ENCODE measurements around the gene PPFIA3.
"Not testable (repeated sequence)": the region's sequence is repeated elsewhere in the genome, so short reads cannot be mapped to it uniquely, and the experiment has no call there.

Gene PPFIA3

GRCh38 chr19:49142866-49143335, 23.6 kb downstream of the PPFIA3 start:
- Histone ChIP-seq H3K9me3 (ENCODE audit: control insufficient read depth, insufficient read depth, low read length) (no peaks in the 10 kb centered on the region), H3K36me3 (ENCODE audit: control insufficient read depth, insufficient read depth, low read length) (no peaks in the 10 kb centered on the region; the same call in 1 of the 2 replicates), H3K27ac (ENCODE audit: low read depth, low read length) (no peak overlapping the region), H3K4me1 (ENCODE audit: control insufficient read depth, insufficient read depth, low read length) (peaks cover 9% of the 10 kb centered on the region), H3K27me3 (ENCODE audit: control insufficient read depth, insufficient read depth, low read length) (no peaks in the 10 kb centered on the region), H3K4me3 (ENCODE audit: low read depth, low read length) (peak overlapping the region; percentile 73), H3K9ac (ENCODE audit: low read depth, low read length) (no peak overlapping the region)

GRCh38 chr19:49145573-49146407, 26.4 kb downstream of the PPFIA3 start:
- Histone ChIP-seq H3K4me3 (ENCODE audit: low read depth, low read length) (peak overlapping the region; percentile 57), H3K27ac (ENCODE audit: low read depth, low read length) (peak overlapping the region; percentile 46), H3K9me3 (ENCODE audit: control insufficient read depth, insufficient read depth, low read length) (no peaks in the 10 kb centered on the region), H3K36me3 (ENCODE audit: control insufficient read depth, insufficient read depth, low read length) (no peaks in the 10 kb centered on the region; the same call in 1 of the 2 replicates), H3K27me3 (ENCODE audit: control insufficient read depth, insufficient read depth, low read length) (no peaks in the 10 kb centered on the region), H3K4me1 (ENCODE audit: control insufficient read depth, insufficient read depth, low read length) (peaks cover 11% of the 10 kb centered on the region), H3K9ac (ENCODE audit: low read depth, low read length) (no peak overlapping the region)

- peak overlapping the region; percentile 57 for H3K4me3 ChIP-seq (ENCODE audit: low read depth, low read length)
- H3K27me3 ChIP-seq (ENCODE audit: control insufficient read depth, insufficient read depth, low read length); H3K9me3 ChIP-seq (ENCODE audit: control insufficient read depth, insufficient read depth, low read length); H3K36me3 ChIP-seq (ENCODE audit: control insufficient read depth, insufficient read depth, low read length); H3K9ac ChIP-seq (ENCODE audit: low read depth, low read length): not testable (repeated sequence)
- H3K4me1 ChIP-seq (ENCODE audit: control insufficient read depth, insufficient read depth, low read length), result peaks cover 15% of the 10 kb centered on the region
- H3K27ac ChIP-seq (ENCODE audit: low read depth, low read length), result peak overlapping the region; percentile 46
Observed at GRCh38 chr19:49146408-49146770, 27.0 kb downstream of the PPFIA3 start.

- Histone ChIP-seq H3K36me3 (ENCODE audit: control insufficient read depth, insufficient read depth, low read length) (no peaks in the 10 kb centered on the region; the same call in 1 of the 2 replicates), H3K9ac (ENCODE audit: low read depth, low read length) (no peak overlapping the region), H3K9me3 (ENCODE audit: control insufficient read depth, insufficient read depth, low read length) (no peaks in the 10 kb centered on the region), H3K4me3 (ENCODE audit: low read depth, low read length) (peak overlapping the region; percentile 95), H3K4me1 (ENCODE audit: control insufficient read depth, insufficient read depth, low read length) (peaks cover 14% of the 10 kb centered on the region), H3K27me3 (ENCODE audit: control insufficient read depth, insufficient read depth, low read length) (peaks cover 5% of the 10 kb centered on the region; the same call in 1 of the 2 replicates), H3K27ac (ENCODE audit: low read depth, low read length) (no peak overlapping the region)
Observed at GRCh38 chr19:49148044-49148682, 28.8 kb downstream of the PPFIA3 start.

- Histone ChIP-seq H3K4me3 (ENCODE audit: low read depth, low read length) (peak overlapping the region; percentile 95), H3K9ac (ENCODE audit: low read depth, low read length) (peak overlapping the region; percentile 33; the same call in 1 of the 2 replicates), H3K27me3 (ENCODE audit: control insufficient read depth, insufficient read depth, low read length) (peaks cover 13% of the 10 kb centered on the region), H3K4me1 (ENCODE audit: control insufficient read depth, insufficient read depth, low read length) (peaks cover 14% of the 10 kb centered on the region), H3K27ac (ENCODE audit: low read depth, low read length) (peak overlapping the region; percentile 87), H3K9me3 (ENCODE audit: control insufficient read depth, insufficient read depth, low read length) (no peaks in the 10 kb centered on the region), H3K36me3 (ENCODE audit: control insufficient read depth, insufficient read depth, low read length) (no peaks in the 10 kb centered on the region; the same call in 1 of the 2 replicates)
Observed at GRCh38 chr19:49148784-49149651, 29.7 kb downstream of the PPFIA3 start.

GRCh38 chr19:49149652-49150105, 30.3 kb downstream of the PPFIA3 start:
- peaks cover 14% of the 10 kb centered on the region for H3K27me3 ChIP-seq (ENCODE audit: control insufficient read depth, insufficient read depth, low read length)

GRCh38 chr19:49150106-49150943, 31.0 kb downstream of the PPFIA3 start:
- H3K27ac ChIP-seq (ENCODE audit: low read depth, low read length), result peak overlapping the region; percentile 87
- H3K9me3 ChIP-seq (ENCODE audit: control insufficient read depth, insufficient read depth, low read length), result no peaks in the 10 kb centered on the region
- peak overlapping the region; percentile 95 for H3K4me3 ChIP-seq (ENCODE audit: low read depth, low read length)
- peaks cover 14% of the 10 kb centered on the region for H3K4me1 ChIP-seq (ENCODE audit: control insufficient read depth, insufficient read depth, low read length)
- peaks cover 14% of the 10 kb centered on the region for H3K27me3 ChIP-seq (ENCODE audit: control insufficient read depth, insufficient read depth, low read length)
- H3K9ac ChIP-seq (ENCODE audit: low read depth, low read length), result peak overlapping the region; percentile 79
- no peaks in the 10 kb centered on the region; the same call in 1 of the 2 replicates for H3K36me3 ChIP-seq (ENCODE audit: control insufficient read depth, insufficient read depth, low read length)

More at GRCh38 chr19:49149652-49150105, 30.3 kb downstream of the PPFIA3 start:
- H3K4me1 ChIP-seq (ENCODE audit: control insufficient read depth, insufficient read depth, low read length), result peaks cover 14% of the 10 kb centered on the region
- H3K9me3 ChIP-seq (ENCODE audit: control insufficient read depth, insufficient read depth, low read length), result no peaks in the 10 kb centered on the region
- peak overlapping the region; percentile 79 for H3K9ac ChIP-seq (ENCODE audit: low read depth, low read length)
- H3K4me3 ChIP-seq (ENCODE audit: low read depth, low read length), result peak overlapping the region; percentile 95
- peak overlapping the region; percentile 87 for H3K27ac ChIP-seq (ENCODE audit: low read depth, low read length)
- no peaks in the 10 kb centered on the region; the same call in 1 of the 2 replicates for H3K36me3 ChIP-seq (ENCODE audit: control insufficient read depth, insufficient read depth, low read length)

GRCh38 chr19:49150944-49151243, 31.6 kb downstream of the PPFIA3 start:
- Histone ChIP-seq H3K4me1 (ENCODE audit: control insufficient read depth, insufficient read depth, low read length) (peaks cover 19% of the 10 kb centered on the region), H3K9me3 (ENCODE audit: control insufficient read depth, insufficient read depth, low read length) (no peaks in the 10 kb centered on the region), H3K36me3 (ENCODE audit: control insufficient read depth, insufficient read depth, low read length) (no peaks in the 10 kb centered on the region; the same call in 1 of the 2 replicates), H3K9ac (ENCODE audit: low read depth, low read length) (no peak overlapping the region), H3K27ac (ENCODE audit: low read depth, low read length) (no peak overlapping the region), H3K4me3 (ENCODE audit: low read depth, low read length) (peak overlapping the region; percentile 95), H3K27me3 (ENCODE audit: control insufficient read depth, insufficient read depth, low read length) (peaks cover 17% of the 10 kb centered on the region)

- H3K27ac ChIP-seq (ENCODE audit: low read depth, low read length), result no peak overlapping the region
- peak overlapping the region; percentile 95 for H3K4me3 ChIP-seq (ENCODE audit: low read depth, low read length)
- no peaks in the 10 kb centered on the region; the same call in 1 of the 2 replicates for H3K36me3 ChIP-seq (ENCODE audit: control insufficient read depth, insufficient read depth, low read length)
Observed at GRCh38 chr19:49151267-49152118, 32.1 kb downstream of the PPFIA3 start.

More at GRCh38 chr19:49151267-49152118, 32.1 kb downstream of the PPFIA3 start:
- no peak overlapping the region for H3K9ac ChIP-seq (ENCODE audit: low read depth, low read length)
- H3K9me3 ChIP-seq (ENCODE audit: control insufficient read depth, insufficient read depth, low read length), result no peaks in the 10 kb centered on the region
- peaks cover 21% of the 10 kb centered on the region for H3K27me3 ChIP-seq (ENCODE audit: control insufficient read depth, insufficient read depth, low read length)
- peaks cover 23% of the 10 kb centered on the region for H3K4me1 ChIP-seq (ENCODE audit: control insufficient read depth, insufficient read depth, low read length)

Data from HUES48 (cell line).